Measurements from ENCODE around the gene RAB43. TPM values are rescaled to one million over a fixed set of nuclear protein-coding genes. Genes with fewer than 3 reads are reported as not detected.

RAB43 gene
- polyA plus RNA-seq, 1 donor from 2014 or later = 0.57 TPM

DNA sequence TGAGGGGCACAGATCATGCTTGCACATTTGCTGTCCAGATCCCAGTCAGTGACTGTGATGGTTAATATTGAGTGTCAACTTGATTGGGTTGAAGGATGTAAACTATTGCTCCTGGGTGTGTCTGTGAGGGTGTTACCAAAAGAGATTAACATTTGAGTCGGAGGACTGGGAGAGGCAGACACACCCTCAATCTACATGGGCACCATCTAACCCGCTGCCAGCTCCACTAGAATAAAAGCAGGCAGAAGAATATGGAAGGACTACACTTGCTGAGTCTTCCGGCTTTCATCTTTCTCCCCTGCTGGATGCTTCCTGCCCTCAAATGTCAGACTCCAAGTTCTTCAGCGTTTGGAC, 55.9 kb downstream of the RAB43 start (continued):
- TF ChIP-seq EZH2 (IDR thresholded peaks at IDR 0.05; ENCODE audit: borderline replicate concordance, insufficient read depth, low read length, poor library complexity, severe bottlenecking) = no peak

DNA sequence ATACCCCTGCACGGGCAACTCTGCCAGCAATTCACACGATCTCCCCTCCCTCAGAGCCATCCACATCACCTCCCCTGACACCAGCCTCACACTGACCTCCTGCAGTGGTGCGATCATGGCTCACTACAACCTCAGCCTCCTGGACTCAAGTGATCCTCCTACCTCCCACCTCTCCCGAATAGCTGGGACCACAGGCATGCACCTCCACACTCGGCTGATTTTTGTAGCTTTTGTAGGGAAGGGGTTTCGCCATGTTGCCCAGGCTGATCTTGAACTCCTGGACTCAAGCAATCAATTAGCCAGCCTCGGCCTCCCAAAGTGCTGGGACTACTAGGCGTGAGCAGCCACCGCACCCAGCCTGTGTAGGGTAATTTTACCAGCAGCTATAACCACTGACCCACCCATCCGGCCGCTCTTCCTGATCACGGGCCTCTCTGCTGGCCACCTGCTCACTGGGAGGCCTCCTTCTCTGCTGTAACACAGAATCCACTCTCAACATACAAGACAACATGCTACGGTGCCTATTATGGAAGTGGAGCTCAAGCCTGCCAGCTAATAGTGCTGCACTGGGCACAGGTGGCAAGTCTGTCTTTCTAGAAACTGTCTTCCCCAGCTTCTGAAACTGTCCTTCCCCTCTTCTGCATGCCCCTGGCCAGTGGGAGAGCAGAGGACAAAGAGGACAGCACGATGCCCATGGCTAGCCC, 56.4 kb downstream of the RAB43 start:
- Histone ChIP-seq H3K27me3 (ENCODE audit: insufficient read depth, low read depth, low read length) (no peaks in the 10 kb centered on the region), H3K79me2 (replicated peaks; ENCODE audit: insufficient read depth, low read length) (no peaks in the 10 kb centered on the region), H3K9ac (ENCODE audit: low read length) (no peak overlapping the region), H3K9me3 (ENCODE audit: low read length) (no peaks in the 10 kb centered on the region), H3K36me3 (ENCODE audit: insufficient read depth, low read length) (no peaks in the 10 kb centered on the region), H3F3A (ENCODE audit: insufficient read depth, low read length, poor library complexity, severe bottlenecking) (no peaks in the 10 kb centered on the region), H3K4me3 (ENCODE audit: low read length) (no peak overlapping the region), H4K20me1 (ENCODE audit: insufficient read depth) (no peaks in the 10 kb centered on the region), H3K4me2 (ENCODE audit: low read length) (no peak overlapping the region), H3K9me2 (ENCODE audit: insufficient read depth, low read length) (no peaks in the 10 kb centered on the region), H3K27ac (ENCODE audit: low read length) (no peak overlapping the region), H2AFZ (ENCODE audit: low read depth, low read length) (no peak overlapping the region)
- TF ChIP-seq, protein P1, sequence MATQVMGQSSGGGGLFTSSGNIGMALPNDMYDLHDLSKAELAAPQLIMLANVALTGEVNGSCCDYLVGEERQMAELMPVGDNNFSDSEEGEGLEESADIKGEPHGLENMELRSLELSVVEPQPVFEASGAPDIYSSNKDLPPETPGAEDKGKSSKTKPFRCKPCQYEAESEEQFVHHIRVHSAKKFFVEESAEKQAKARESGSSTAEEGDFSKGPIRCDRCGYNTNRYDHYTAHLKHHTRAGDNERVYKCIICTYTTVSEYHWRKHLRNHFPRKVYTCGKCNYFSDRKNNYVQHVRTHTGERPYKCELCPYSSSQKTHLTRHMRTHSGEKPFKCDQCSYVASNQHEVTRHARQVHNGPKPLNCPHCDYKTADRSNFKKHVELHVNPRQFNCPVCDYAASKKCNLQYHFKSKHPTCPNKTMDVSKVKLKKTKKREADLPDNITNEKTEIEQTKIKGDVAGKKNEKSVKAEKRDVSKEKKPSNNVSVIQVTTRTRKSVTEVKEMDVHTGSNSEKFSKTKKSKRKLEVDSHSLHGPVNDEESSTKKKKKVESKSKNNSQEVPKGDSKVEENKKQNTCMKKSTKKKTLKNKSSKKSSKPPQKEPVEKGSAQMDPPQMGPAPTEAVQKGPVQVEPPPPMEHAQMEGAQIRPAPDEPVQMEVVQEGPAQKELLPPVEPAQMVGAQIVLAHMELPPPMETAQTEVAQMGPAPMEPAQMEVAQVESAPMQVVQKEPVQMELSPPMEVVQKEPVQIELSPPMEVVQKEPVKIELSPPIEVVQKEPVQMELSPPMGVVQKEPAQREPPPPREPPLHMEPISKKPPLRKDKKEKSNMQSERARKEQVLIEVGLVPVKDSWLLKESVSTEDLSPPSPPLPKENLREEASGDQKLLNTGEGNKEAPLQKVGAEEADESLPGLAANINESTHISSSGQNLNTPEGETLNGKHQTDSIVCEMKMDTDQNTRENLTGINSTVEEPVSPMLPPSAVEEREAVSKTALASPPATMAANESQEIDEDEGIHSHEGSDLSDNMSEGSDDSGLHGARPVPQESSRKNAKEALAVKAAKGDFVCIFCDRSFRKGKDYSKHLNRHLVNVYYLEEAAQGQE (IDR thresholded peaks at IDR 0.05; ENCODE audit: borderline replicate concordance) = no peak
- TF ChIP-seq EZH2 (IDR thresholded peaks at IDR 0.05; ENCODE audit: borderline replicate concordance, insufficient read depth, low read length, poor library complexity, severe bottlenecking) (no peak), RAD21 (conservative IDR thresholded peaks at IDR 0.05) (no peak), MXI1 (conservative IDR thresholded peaks at IDR 0.05; ENCODE audit: poor library complexity, severe bottlenecking) (no peak), TAF1 (IDR thresholded peaks at IDR 0.05; ENCODE audit: low read depth) (no peak), EP300 (conservative IDR thresholded peaks at IDR 0.05; ENCODE audit: poor library complexity, severe bottlenecking) (no peak), POLR2AphosphoS5 (IDR thresholded peaks at IDR 0.05) (no peak), SMC3 (conservative IDR thresholded peaks at IDR 0.05; ENCODE audit: poor library complexity) (no peak)
- TF ChIP-seq, protein P2, sequence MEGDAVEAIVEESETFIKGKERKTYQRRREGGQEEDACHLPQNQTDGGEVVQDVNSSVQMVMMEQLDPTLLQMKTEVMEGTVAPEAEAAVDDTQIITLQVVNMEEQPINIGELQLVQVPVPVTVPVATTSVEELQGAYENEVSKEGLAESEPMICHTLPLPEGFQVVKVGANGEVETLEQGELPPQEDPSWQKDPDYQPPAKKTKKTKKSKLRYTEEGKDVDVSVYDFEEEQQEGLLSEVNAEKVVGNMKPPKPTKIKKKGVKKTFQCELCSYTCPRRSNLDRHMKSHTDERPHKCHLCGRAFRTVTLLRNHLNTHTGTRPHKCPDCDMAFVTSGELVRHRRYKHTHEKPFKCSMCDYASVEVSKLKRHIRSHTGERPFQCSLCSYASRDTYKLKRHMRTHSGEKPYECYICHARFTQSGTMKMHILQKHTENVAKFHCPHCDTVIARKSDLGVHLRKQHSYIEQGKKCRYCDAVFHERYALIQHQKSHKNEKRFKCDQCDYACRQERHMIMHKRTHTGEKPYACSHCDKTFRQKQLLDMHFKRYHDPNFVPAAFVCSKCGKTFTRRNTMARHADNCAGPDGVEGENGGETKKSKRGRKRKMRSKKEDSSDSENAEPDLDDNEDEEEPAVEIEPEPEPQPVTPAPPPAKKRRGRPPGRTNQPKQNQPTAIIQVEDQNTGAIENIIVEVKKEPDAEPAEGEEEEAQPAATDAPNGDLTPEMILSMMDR (IDR thresholded peaks at IDR 0.05; ENCODE audit: poor library complexity, severe bottlenecking) = no peak

DNA sequence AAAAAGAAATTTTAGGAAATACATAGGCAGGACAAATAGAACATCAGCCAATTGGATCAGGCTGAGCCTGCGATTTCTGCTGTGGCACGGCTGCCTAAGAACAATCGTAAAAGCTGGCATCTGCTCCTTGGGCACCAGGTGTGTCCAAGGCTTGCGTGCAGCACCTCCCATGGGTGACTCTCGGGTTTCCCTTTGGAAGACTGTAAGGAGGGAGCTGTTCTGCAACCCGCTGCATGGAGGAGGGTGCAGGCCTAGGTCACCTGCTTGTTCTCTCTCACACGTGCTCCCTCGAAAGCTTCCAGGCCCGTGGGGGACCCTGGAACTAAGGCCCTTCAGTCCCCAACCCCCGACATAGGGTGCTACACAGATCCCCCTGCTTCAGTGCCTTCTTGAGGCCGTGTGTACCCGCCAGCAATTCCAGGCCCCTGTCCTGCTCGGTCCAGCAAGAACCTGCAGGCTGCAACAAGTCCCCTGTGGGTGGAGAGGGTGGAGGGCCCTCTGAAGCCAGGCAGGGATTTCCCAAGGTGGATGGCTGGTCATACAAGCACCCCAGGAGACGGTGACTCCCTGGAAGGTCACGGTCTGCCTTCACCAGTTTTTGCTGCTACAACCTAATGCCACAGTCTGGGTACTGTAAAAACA, 57.6 kb downstream of the RAB43 start:
- Histone ChIP-seq H3K9me3 (ENCODE audit: low read length) (no peaks in the 10 kb centered on the region), H3K4me2 (ENCODE audit: low read length) (no peak overlapping the region), H2AFZ (ENCODE audit: low read depth, low read length) (no peak overlapping the region), H3F3A (ENCODE audit: insufficient read depth, low read length, poor library complexity, severe bottlenecking) (no peaks in the 10 kb centered on the region), H3K4me3 (ENCODE audit: low read length) (no peak overlapping the region), H3K36me3 (ENCODE audit: insufficient read depth, low read length) (no peaks in the 10 kb centered on the region), H3K9ac (ENCODE audit: low read length) (no peak overlapping the region), H3K79me2 (replicated peaks; ENCODE audit: insufficient read depth, low read length) (no peaks in the 10 kb centered on the region), H3K9me2 (ENCODE audit: insufficient read depth, low read length) (no peaks in the 10 kb centered on the region), H4K20me1 (ENCODE audit: insufficient read depth) (no peaks in the 10 kb centered on the region), H3K27me3 (ENCODE audit: insufficient read depth, low read depth, low read length) (no peaks in the 10 kb centered on the region), H3K27ac (ENCODE audit: low read length) (no peak overlapping the region)
- TF ChIP-seq RAD21 (conservative IDR thresholded peaks at IDR 0.05) (no peak), MXI1 (conservative IDR thresholded peaks at IDR 0.05; ENCODE audit: poor library complexity, severe bottlenecking) (no peak), EZH2 (IDR thresholded peaks at IDR 0.05; ENCODE audit: borderline replicate concordance, insufficient read depth, low read length, poor library complexity, severe bottlenecking) (no peak), EP300 (conservative IDR thresholded peaks at IDR 0.05; ENCODE audit: poor library complexity, severe bottlenecking) (no peak), POLR2AphosphoS5 (IDR thresholded peaks at IDR 0.05) (no peak), TAF1 (IDR thresholded peaks at IDR 0.05; ENCODE audit: low read depth) (no peak), SMC3 (conservative IDR thresholded peaks at IDR 0.05; ENCODE audit: poor library complexity) (no peak)
- TF ChIP-seq, protein P2 (IDR thresholded peaks at IDR 0.05; ENCODE audit: poor library complexity, severe bottlenecking) = no peak
- TF ChIP-seq, protein P1 (IDR thresholded peaks at IDR 0.05; ENCODE audit: borderline replicate concordance) = no peak
